B cell (primary cell): ENCODE data around the gene HIPK4.

ENCODE experiments used
- EZH2 ChIP-seq: IDR thresholded peaks from 2 replicates; pipeline ENCODE4 v1.6.1; 2012; ENCODE audit warnings: borderline replicate concordance, low read depth, mild to moderate bottlenecking, moderate library complexity, low read length; ENCODE audit not compliant: insufficient read depth, poor library complexity, severe bottlenecking
- TF ChIP-seq, protein P1 (sequence below): fragments of 200-600 bp; IDR thresholded peaks from one replicate; pipeline ENCODE4 v1.8.0; 2022; ENCODE audit warnings: antibody characterized with exemption, mild to moderate bottlenecking

DNA sequence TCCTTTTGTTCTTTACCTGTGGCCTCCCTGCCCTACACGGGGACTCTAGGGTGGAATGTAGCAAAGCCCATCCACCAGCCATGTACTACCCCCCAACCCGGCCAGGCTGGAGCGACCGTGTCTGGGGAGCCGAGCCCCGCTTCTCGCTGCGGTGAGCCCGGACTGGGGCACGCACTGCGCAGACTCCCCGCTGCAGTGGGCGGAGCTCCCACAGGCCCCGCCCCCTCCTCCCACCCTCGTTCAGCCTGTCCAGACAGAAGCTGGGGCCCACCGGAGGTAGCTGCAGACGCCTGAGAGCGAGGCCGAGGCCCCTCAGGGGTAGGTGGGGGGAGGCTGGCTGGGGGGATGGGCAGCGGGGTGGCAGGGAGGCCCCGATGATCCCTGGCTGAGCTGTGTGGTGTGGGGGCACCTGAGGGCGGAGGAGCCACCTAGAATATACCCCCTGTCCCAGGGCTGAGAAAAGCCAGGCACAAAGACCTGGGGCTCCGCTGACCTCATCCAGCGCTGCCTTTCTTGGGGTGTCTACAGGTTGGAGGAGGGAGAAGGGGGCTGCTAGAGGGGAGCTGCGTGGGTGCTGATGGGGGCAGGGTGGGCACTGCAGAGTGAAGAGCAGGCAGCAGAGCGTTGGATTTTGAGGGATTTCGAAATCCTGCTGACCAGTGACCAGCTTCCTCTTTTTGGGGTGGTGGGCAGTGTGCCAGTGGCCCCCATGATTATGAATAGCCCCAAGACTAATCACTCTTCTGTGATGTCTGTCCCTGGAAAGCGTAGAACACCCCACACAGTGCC is 24.2 kb downstream of the HIPK4 start:
- TF ChIP-seq, protein P1, sequence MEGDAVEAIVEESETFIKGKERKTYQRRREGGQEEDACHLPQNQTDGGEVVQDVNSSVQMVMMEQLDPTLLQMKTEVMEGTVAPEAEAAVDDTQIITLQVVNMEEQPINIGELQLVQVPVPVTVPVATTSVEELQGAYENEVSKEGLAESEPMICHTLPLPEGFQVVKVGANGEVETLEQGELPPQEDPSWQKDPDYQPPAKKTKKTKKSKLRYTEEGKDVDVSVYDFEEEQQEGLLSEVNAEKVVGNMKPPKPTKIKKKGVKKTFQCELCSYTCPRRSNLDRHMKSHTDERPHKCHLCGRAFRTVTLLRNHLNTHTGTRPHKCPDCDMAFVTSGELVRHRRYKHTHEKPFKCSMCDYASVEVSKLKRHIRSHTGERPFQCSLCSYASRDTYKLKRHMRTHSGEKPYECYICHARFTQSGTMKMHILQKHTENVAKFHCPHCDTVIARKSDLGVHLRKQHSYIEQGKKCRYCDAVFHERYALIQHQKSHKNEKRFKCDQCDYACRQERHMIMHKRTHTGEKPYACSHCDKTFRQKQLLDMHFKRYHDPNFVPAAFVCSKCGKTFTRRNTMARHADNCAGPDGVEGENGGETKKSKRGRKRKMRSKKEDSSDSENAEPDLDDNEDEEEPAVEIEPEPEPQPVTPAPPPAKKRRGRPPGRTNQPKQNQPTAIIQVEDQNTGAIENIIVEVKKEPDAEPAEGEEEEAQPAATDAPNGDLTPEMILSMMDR, result no peak
- TF ChIP-seq EZH2, result no peak
